Measurements from ENCODE around the gene TMC3.

- TF ChIP-seq POLR2A (IDR thresholded peaks at IDR 0.05; ENCODE audit: low read depth, low read length): no peak
- TF ChIP-seq POLR2AphosphoS5 (IDR thresholded peaks at IDR 0.05; ENCODE audit: low read depth, low read length): no peak
- TF ChIP-seq PAX5 (IDR thresholded peaks at IDR 0.05; ENCODE audit: insufficient read depth, low read length, severe bottlenecking): no peak
- no peak for TF ChIP-seq SPI1 (IDR thresholded peaks at IDR 0.05; ENCODE audit: low read depth, low read length)
- no peak for TF ChIP-seq TAF1 (IDR thresholded peaks at IDR 0.05; ENCODE audit: low read depth, low read length)
Measured at GRCh38 chr15:81387621-81388435, 13.8 kb upstream of the TMC3 start.
